Camera-type eye (tissue), 1 donor: ENCODE data around the gene DCAF16. TPM values are rescaled to one million over a fixed set of nuclear protein-coding genes. Genes with fewer than 3 reads are reported as not detected.

Source experiments
- total RNA-seq: library from RNA; depleted of rRNA; stranded (reverse); fragments of >200 nt; gene quantifications from one replicate; pipeline ENCODE4 v1.2.3, GENCODE V29; 2014

Gene DCAF16
- total RNA-seq, result 46.3 TPM

DNA sequence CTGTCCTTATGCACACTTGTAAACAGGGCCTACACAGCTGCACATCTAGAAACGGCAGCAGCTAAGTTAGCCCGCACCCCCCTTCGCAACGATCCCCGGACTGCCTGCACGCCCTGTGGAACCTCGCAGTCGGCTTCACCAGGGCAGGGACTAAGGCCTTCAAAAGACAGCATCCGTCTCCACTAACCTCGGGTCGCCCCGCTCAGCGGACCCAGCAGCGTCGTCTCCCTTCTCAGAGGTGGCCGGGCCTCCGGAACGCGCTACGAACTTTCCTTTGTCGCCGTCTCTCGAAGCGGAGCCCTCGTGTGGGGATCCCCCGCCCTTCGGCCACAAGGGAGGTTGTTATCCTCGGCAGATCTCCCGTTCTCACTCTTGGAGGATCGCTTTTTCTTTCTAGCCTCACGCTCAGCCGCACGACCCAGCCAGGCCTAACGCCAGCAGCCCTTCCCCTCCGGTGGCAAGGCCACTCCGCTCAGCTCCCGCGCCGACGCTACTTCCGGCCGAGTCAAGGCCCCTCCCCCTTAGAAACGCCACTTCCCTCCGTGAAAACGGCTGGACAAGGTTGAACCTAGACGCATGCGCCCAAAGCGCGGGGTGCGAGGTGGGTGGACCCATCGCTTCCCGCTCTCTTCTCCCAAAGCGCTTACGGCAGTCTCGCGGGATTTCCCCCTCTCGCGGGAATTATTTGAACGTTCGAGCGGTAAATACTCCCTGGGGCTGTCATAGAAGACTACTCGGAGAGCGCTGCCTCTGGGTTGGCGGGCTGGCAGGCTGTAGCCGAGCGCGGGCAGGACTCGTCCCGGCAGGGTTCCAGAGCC is at the start of gene DCAF16, which contains the start of gene NCAPG:
Gene DCAF16 (minus strand): TSS at position 498 of the 818 bp plus-strand sequence. CDS start 6,616 bp downstream, outside the sequence.
Gene NCAPG (plus strand): TSS at position 720 of the 818 bp plus-strand sequence. CDS start 99 bp downstream, outside the sequence.

DNA sequence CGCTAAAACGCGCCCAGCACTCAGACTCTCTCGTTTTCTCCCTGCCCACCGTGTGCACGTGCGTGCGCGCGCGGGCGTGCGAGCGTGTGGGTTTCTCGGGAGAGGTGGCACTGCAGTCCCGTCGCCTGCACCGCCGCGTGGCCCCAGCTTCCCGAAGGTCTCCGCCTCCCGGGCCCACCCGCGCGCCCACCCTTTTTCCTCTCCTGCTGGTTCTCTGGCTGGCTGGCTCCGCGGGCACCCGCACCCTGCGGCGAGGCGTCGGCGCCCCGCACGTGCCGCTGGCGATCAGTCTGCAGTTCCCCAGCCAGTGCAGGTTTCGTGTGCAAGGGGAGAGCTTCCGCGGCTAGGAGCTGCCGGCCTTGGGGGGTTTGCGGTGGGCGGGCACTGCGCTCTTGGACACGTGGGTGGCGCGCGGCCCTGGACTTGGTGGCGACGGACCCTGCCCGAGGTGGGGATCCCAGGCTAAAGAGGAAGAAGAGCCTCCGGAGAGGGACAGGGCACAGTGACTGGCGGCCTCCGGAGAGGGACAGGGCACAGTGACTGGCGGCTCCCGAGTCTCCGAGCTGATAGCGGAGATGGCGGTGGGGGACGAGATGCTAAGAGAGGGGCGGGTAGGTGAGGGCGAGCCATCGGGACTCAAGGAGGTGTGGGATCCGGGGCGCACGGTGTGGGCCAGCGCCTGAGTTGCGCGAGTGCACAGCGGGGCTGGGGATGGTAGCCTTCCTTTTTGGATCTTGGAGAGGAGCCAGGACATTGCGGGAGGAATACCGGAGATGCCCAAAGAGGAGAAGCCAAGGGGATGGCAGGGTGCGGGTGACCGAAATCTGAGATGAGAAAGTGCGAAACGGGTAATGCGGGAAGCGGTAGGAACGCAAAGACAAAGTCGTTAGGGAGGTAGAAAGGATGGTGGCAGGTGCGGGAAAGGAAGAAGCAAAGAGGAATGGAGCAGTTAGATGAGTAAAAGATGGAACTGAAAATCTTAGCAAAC is 29.0 kb downstream of the DCAF16 start, which contains the start of gene FAM184B:
Gene FAM184B (minus strand): TSS at position 322 of the 988 bp plus-strand sequence. CDS start 322 bp downstream, outside the sequence.

Other genes starting within 250 kb of the DCAF16 start
- gene LAP3, start 233.6 kb downstream of the DCAF16 start, total RNA-seq, result 60.1 TPM
- 36.9 TPM for gene MED28, start 196.1 kb downstream of the DCAF16 start, total RNA-seq
- gene FAM184B, start 29.1 kb downstream of the DCAF16 start, total RNA-seq, result 20.3 TPM
- 21.6 TPM for gene NCAPG, start 222 bp upstream of the DCAF16 start, total RNA-seq
- 204 TPM for gene LCORL, start 211.0 kb upstream of the DCAF16 start, total RNA-seq